NT2/D1 (cell line): ENCODE measurements around the gene CACNA1G.

Source experiments
- SUZ12 ChIP-seq: IDR thresholded peaks from 2 replicates; pipeline ENCODE4 v1.6.1; 2011; ENCODE audit not compliant: insufficient read length, insufficient read depth; ENCODE audit errors: extremely low read depth
- YY1 ChIP-seq: IDR thresholded peaks from 2 replicates; pipeline ENCODE4 v1.6.1; 2011; ENCODE audit not compliant: insufficient read length, insufficient read depth
- ZNF274 ChIP-seq: IDR thresholded peaks from 2 replicates; pipeline ENCODE4 v1.6.1; 2011; ENCODE audit warnings: mild to moderate bottlenecking, low read depth, low read length

- TF ChIP-seq YY1, result no peak
- no peak for TF ChIP-seq ZNF274
- TF ChIP-seq SUZ12, result no peak
Observed at GRCh38 chr17:50556803-50557202, 3.7 kb upstream of the CACNA1G start.
